Stimulated activated effector memory CD8-positive, alpha-beta T cell treated with anti-CD3 and anti-CD28 coated beads, Interleukin-12 subunit alpha, Interleukin-12 subunit beta, amount 100 ng/mL, for 72 hours (primary cell): Measurements from ENCODE around the gene LMNB1.

Experiments
- ATAC-seq: fragments of 150-1000 bp; cut with Tn5 transposase; 2 replicates; pipeline ENCODE4 v1.10.0; 2021
- DNase-seq, 2 donors: peaks; one replicate each; pipeline ENCODE4 v3.0.0; 2021 to 2022; ENCODE audit warnings: low spot score in 2 of 2
- H3K27ac Mint-ChIP-seq: one replicate; pipeline ENCODE4 v1.8.0; 2022; ENCODE audit warnings: mild to moderate bottlenecking, mixed read lengths
- H3K36me3 Mint-ChIP-seq: one replicate; pipeline ENCODE4 v1.8.0; 2022; ENCODE audit warnings: mild to moderate bottlenecking, mixed read lengths
- H3K4me1 Mint-ChIP-seq: one replicate; pipeline ENCODE4 v1.8.0; 2022; ENCODE audit warnings: mixed read lengths
- H3K4me3 Mint-ChIP-seq: one replicate; pipeline ENCODE4 v1.8.0; 2022; ENCODE audit warnings: mild to moderate bottlenecking, mixed read lengths
- H3K9me3 Mint-ChIP-seq: one replicate; pipeline ENCODE4 v1.8.0; 2022; ENCODE audit warnings: mixed read lengths

LMNB1 gene

DNA sequence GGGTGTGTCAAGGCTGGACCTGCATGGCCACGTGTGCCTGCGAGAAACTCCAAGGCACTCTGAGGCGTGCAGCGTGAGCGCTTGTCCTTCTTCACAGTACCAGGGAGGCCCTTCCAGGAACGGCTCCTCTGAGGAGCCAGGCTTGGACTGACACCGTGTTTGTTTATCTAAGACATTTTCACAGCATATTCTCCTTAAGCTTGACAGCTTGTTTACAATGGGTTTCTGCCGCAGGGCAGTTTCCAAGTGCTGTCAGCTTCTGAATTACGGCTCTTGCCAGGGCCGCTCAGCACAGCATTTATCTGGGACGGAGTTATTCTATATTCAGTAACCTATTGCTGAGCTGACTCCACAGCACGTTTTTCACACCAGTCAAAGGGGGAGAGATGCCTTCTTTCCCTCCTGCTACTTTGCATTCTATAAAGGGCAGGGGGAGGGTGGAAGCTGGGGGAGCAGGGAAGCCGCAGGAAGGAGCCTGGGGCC, 98.4 kb downstream of the LMNB1 start:
- Mint-ChIP-seq H3K9me3 (no peaks in the 10 kb centered on the region), H3K4me1 (no peaks in the 10 kb centered on the region), H3K27ac (no peak overlapping the region), H3K36me3 (no peaks in the 10 kb centered on the region), H3K4me3 (no peak overlapping the region)
- DNase-seq (no peak), ATAC-seq (no peak)

DNA sequence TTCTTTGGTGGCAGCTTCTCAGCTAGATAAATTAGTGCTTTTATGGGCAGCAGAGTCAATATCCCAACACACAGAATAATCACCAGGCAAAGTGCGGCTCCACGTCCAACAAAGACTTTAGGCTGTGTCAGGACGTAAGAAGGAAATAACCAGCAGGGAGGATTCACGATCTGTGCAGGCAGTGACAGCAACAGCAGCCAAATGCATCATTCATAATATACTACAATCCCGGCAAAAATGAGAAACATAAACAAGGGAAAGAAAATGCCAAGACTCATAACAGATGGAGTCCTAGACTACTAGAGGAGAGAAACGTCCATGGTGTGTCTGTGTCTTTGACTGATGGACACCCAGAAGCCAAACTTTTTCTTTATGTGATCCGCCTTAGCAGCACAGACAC, 100.7 kb downstream of the LMNB1 start:
- Mint-ChIP-seq H3K36me3 (no peaks in the 10 kb centered on the region), H3K27ac (no peak overlapping the region), H3K9me3 (no peaks in the 10 kb centered on the region), H3K4me1 (no peaks in the 10 kb centered on the region), H3K4me3 (no peak overlapping the region)
- DNase-seq, result no peak
- ATAC-seq, result no peak

DNA sequence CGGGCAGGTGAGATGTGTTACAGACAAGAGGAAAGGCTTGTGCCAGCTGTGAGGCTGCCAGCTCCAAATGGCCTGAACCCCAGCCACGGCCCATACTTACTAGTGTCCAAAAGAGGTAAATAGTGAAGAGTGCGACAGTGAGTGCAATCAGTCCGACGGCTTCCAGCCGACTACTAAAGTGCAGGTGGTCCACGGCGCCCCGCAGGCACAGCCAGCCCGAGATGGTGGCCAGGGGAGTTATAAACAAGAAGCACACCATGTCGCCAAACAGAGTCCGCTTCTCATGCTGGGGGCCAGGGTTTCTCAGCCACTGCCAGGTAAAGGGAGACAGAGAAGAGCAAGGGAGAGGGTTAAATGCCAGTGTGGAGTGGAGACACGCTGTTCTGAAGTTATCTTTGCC, 101.1 kb downstream of the LMNB1 start:
- Mint-ChIP-seq H3K27ac (no peak overlapping the region), H3K9me3 (no peaks in the 10 kb centered on the region), H3K36me3 (no peaks in the 10 kb centered on the region), H3K4me1 (no peaks in the 10 kb centered on the region), H3K4me3 (no peak overlapping the region)
- no peak for DNase-seq
- no peak for ATAC-seq

DNA sequence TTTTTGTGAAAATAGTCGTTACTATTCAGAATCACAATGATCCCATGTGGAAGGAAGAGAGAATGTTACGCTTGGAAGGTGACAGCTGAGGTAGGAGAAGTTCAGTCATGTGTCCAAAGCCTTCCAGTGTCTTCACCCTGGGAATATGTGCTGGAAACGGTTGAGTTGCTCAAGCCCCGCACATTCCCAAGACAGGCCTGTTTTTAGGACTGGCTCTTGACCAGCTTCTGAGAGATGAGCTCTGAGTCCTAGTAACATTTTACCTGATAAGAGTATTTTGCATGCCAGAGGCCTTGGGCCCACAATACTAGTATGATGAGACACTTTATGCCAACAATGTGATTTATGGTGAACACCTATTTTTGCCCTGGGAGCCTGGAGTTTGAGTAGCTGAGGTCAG, 101.7 kb downstream of the LMNB1 start:
- no peaks in the 10 kb centered on the region for H3K36me3 Mint-ChIP-seq
- ATAC-seq, result no peak
- H3K9me3 Mint-ChIP-seq, result no peaks in the 10 kb centered on the region
- no peaks in the 10 kb centered on the region for H3K4me1 Mint-ChIP-seq
- no peak overlapping the region for H3K4me3 Mint-ChIP-seq
- no peak overlapping the region for H3K27ac Mint-ChIP-seq
- DNase-seq, result no peak

DNA sequence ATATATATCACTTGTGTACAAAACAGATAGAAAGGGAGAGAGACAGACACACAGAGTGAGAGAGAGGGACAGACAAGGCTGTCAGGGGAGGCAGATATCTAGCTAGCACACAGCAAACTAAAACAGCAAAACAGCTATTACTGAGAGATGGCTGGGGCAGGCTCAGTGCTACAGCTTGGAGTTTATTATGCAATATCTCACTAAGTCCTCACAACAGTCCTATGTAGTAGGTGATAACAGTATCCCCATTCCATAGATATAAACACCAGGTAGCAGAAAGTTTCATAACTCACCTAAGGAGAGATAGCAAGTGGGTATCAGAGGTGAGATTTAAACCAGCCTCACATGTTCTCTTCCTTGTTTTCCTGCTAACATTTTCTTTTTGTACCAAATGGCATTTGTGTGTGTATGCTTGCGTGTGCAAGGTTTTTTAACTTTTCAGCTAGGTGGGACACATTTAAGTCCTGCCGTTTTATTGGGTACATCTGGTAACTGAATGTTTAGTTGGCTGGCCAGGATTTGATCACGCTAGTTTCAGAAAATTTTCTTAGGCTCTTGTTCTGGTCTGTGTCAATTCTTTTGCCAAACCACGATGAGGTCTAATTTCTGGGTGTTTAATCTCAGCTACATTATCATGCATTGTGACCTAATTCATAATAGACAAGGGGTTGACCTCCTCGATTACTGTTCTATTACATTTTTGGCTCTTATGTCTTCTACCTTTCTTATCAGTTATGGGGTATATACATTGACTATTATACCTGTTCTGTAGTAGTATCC, 105.1 kb downstream of the LMNB1 start:
- Mint-ChIP-seq H3K9me3 (no peaks in the 10 kb centered on the region), H3K27ac (no peak overlapping the region), H3K4me3 (no peak overlapping the region), H3K4me1 (no peaks in the 10 kb centered on the region), H3K36me3 (no peaks in the 10 kb centered on the region)
- ATAC-seq (no peak), DNase-seq (no peak)

DNA sequence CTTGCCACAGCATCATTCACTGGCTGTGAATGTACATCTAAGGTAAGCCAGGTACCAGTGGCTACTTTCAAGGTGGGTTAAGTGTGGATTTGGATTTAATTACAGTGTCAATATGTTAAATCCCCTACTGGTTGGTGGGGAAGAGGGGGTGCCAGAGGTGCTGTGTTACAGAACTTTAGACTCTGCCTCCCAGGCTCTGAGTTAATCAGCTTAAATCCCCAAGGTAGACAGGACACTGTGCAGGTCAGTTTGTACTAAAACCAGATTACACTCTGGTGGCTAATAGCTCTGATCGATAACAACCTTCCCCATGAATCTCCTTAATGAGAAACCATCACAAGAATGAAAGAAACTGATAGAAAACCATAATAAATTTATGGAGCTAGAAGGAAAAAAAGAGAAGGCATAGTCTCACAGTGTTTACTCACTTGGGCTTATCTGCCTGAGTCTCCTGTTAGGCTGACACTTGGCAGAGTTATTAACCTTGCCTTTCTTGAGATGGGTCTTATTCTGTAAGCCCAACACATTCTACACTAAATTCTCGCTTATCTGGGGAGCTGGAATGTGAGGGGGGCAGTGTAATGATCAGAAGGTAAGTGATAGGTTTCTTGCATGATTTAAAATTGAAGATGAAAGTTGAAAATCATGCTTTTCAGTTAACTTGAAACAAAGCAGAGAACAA, 106.8 kb downstream of the LMNB1 start:
- Mint-ChIP-seq H3K27ac (no peak overlapping the region), H3K36me3 (no peaks in the 10 kb centered on the region), H3K4me3 (no peak overlapping the region), H3K9me3 (no peaks in the 10 kb centered on the region), H3K4me1 (no peaks in the 10 kb centered on the region)
- ATAC-seq (no peak), DNase-seq (no peak)

DNA sequence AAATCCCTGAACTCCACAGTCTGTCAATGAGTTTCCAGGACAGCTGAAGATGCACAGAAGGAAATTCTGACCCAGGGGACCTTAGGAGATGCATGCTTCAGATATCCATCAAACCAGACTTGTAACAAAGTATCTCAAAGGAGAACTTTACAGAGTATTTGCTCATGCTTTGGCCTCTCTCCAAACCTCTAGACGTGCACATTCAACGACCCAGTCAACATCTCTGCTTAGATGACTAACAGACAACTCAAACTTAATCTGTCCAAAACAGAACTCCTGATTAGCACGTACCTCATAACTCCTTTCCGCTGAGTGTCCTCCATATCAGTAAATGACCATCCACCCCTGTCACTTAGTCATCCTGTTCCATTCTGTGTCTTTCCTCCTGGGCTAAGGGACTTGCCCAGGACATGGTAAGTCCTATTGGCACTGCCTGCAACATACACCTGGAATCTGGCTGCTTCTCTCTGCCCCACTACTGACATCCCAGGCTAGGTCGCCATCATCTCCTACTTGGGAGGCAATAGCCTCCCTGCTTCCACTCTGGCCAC, 107.4 kb downstream of the LMNB1 start:
- DNase-seq, result no peak
- no peaks in the 10 kb centered on the region for H3K36me3 Mint-ChIP-seq
- H3K27ac Mint-ChIP-seq, result no peak overlapping the region
- H3K9me3 Mint-ChIP-seq, result no peaks in the 10 kb centered on the region
- no peak for ATAC-seq
- H3K4me3 Mint-ChIP-seq, result no peak overlapping the region
- no peaks in the 10 kb centered on the region for H3K4me1 Mint-ChIP-seq
